Measurements from ENCODE around the gene CLPX.

- no peak for TF ChIP-seq RARB (CRISPR knock-in tag; IDR thresholded peaks at IDR 0.05)
- TF ChIP-seq SNAI2 (CRISPR knock-in tag; IDR thresholded peaks at IDR 0.05), result no peak
- no peak for TF ChIP-seq ZFP3 (CRISPR knock-in tag; IDR thresholded peaks at IDR 0.05)
- no peak for TF ChIP-seq POU6F1 (CRISPR knock-in tag; IDR thresholded peaks at IDR 0.05; ENCODE audit: borderline replicate concordance, low read depth)
- TF ChIP-seq ZNF70 (CRISPR knock-in tag; IDR thresholded peaks at IDR 0.05), result no peak
- TF ChIP-seq ISL1 (CRISPR knock-in tag; IDR thresholded peaks at IDR 0.05), result no peak
- no peak for TF ChIP-seq CREB5 (CRISPR knock-in tag; IDR thresholded peaks at IDR 0.05; ENCODE audit: low read depth)
- no peak for TF ChIP-seq TOX (CRISPR knock-in tag; IDR thresholded peaks at IDR 0.05; ENCODE audit: borderline replicate concordance)
- no peak for TF ChIP-seq PATZ1 (CRISPR knock-in tag; IDR thresholded peaks at IDR 0.05; ENCODE audit: borderline replicate concordance)
- TF ChIP-seq ZNF8 (CRISPR knock-in tag; IDR thresholded peaks at IDR 0.05), result no peak
- no peak for TF ChIP-seq BACH2 (CRISPR knock-in tag; IDR thresholded peaks at IDR 0.05; ENCODE audit: borderline replicate concordance)
- TF ChIP-seq PPARA (CRISPR knock-in tag; IDR thresholded peaks at IDR 0.05; ENCODE audit: borderline replicate concordance), result no peak
- no peak for TF ChIP-seq ZFP30 (CRISPR knock-in tag; IDR thresholded peaks at IDR 0.05)
These were observed 30.4 kb downstream of the CLPX start for GRCh38 chr15:65154720-65155119.

All from SK-N-SH treated with all-trans-retinoic acid at 6 μM for 48 hours (cell line).